NCI-H510A treated with DMSO at 0.1 percent for 48 hours (cell line): Measurements from ENCODE around the gene MPC2.
"Not testable (repeated sequence)": the region's sequence is repeated elsewhere in the genome, so short reads cannot be mapped to it uniquely, and the experiment has no call there.

Experiments
- DNase-seq: peaks from one replicate; lab custom pipeline; 2025; lab: John Stamatoyannopoulos, UW

MPC2 gene

GRCh38 chr1:167934426-167935215 is 2.3 kb downstream of the MPC2 start:
- DNase-seq, result peak; percentile 58

GRCh38 chr1:167933788-167934187 is 3.1 kb downstream of the MPC2 start:
- DNase-seq, result no peak

- DNase-seq, result no peak
Observed at GRCh38 chr1:167929725-167930124, 7.1 kb downstream of the MPC2 start.

- DNase-seq, result not testable (repeated sequence)
Observed at GRCh38 chr1:167928919-167929318, 8.0 kb downstream of the MPC2 start.

DNA sequence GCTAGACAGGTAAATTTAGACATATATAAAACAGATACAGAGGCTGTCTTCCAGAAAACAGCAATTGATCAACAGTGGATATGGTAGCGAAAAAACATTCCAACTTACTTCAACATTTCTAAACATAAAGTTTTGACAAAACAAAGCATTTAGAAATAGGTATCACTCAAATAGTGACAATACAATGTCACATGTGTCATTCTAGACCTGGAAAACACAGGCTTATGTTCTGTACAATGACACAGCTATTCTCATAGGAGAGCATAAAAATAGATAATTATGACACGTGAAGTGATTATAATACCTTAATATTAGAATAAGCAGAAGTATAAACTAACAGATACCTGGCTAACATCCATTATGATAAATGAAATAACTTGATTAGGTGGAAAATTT is 8.4 kb downstream of the MPC2 start:
- DNase-seq, result no peak

- no peak for DNase-seq
Observed at GRCh38 chr1:167927046-167927754, 9.7 kb downstream of the MPC2 start.

DNA sequence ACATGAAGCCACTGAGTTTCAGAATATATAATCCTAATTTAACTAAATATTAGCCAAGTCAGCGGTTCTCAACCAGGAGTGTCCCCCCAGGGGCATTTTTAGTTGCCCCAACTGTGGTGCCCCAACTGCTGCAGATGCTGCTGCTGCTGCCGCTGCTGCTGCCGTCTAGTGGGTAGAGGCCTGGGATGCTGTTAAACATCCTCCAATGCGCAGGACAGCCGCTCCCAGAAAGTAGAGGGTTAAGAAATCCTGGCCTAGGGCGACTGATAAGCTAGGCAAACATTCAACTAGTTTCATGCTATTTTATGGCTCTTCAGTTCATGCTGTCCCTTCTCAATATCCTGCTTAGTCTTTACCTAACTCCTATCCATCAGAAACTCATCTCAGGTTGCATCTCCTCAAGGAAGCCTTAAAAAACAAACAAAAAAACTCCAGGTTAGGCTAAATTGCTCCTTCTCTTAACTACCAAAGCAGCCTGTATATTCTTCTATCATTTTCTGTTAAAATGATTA is 10.3 kb downstream of the MPC2 start:
- DNase-seq, result peak; percentile 24

DNA sequence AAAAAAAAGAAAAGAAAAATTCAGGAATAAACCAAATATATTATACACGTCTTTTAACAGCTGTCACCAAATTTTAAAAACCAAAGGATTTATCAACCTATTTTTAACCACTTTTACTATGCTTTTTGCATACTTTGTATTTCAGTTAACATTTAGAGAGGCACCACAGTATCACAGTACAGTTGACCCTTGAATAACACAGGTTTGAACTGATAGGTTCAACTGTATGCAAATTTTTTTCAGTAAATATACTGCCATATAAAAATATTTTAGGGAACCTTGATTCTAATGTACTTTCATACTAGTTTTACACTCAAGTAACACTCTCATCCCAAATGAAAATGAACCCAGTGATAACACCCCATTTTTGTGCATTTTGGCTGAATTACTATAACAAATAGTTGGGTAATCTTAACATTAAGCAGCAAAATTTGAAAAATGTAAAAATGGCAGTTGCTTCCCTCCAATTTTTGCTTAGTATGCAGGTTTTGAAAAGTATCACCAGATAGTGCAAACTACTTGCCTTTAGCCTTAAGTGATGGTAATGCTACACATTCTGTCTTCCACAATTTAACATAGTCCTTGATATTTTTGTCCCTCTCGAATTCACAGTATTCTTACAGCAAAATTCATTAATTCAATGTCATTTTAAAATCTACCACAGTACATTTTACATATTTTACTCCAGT is 12.2 kb downstream of the MPC2 start:
- DNase-seq, result no peak

- DNase-seq, result no peak
Observed at GRCh38 chr1:167924102-167924501, 12.8 kb downstream of the MPC2 start.

DNA sequence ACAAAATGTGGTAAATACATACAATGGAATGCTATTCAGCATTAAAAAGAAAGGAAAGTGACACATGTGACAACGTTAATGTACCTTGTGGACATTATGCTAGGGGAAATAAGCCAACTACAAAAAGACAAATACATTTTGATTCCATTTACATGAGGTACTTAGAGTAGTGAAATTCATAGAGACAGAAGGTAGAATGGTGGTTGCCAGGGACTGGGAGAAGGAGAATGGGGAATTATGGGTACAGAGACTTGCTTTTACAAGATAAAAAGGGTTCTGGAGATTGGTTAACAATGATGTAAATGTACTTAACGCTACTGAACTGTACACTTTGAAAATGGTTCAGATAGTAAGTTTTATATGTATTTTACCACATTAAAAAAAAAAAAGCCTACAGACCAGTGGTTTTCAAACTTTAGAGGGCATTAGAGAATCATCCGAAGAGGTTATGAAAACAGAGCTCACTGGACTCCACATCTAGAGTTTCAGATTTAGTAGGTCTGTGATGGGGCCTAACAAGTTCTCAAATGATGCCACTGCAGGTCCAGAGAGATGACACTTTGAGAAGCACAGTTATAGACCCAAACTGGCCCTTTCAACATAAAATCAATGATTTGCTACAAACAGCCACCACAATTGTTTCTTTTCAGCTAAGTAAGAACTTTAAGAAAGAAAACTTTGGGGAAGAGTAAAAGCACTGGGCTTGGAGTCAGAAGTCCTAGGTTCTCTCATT is 13.4 kb downstream of the MPC2 start:
- DNase-seq, result no peak

GRCh38 chr1:167922611-167923074 is 14.2 kb downstream of the MPC2 start:
- DNase-seq, result no peak

DNA sequence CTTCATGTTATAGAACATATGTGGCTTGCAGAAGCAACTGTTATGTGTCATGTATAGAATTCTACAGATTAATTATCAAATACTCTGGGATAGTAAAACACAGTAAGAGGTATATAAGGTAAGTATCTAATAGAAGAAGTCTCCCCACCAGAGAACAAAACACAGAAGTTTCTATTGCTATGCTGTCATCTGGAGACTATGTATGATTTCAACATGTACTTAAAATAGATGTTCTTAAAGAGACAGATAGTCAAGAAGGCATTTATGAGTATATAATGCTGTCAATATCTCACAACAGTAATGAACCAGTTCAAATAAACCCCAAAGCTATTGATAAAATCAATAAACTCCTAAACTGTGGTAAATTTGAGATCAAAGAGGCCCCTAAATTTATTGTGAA is 14.8 kb downstream of the MPC2 start:
- DNase-seq, result no peak

GRCh38 chr1:167916766-167917511 is 19.9 kb downstream of the MPC2 start:
- no peak for DNase-seq

- DNase-seq, result no peak
Observed at GRCh38 chr1:167915569-167915968, 21.3 kb downstream of the MPC2 start.

DNA sequence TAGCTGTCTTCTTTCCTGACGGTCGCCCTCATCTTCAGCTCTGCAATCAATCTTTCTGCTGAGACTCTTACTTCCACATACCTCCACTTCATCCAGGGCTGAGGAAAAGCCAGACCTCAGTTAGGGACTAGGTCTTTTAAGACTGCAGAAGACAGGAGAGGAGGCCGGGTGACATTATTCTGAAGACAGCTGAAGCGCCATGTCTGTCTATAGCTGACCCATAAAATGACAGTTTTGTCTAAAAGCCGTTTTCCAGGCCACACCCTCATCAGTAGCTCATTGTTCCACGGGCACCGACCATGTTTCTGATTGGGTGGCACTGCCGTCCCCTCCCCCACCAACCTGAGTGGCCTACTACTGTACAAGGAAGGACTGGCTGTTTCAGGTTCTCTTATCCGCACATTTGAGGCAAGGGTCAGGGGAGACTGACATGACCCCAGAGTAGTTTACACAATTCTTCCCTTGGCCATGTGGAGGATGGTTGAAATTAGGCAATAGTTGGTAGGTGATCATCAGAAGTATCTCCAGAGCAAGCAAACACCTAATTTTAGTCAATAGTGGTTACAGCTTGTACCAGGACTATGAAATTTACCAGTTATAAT is 22.9 kb downstream of the MPC2 start, which contains the start of gene ADCY10:
ADCY10 (minus strand) TSS at position 240 of the 602 bp plus-strand sequence. CDS start 8,994 bp downstream, outside the sequence.
- no peak for DNase-seq

- DNase-seq, result no peak
Observed at GRCh38 chr1:167912294-167912693, 24.6 kb downstream of the MPC2 start.

DNA sequence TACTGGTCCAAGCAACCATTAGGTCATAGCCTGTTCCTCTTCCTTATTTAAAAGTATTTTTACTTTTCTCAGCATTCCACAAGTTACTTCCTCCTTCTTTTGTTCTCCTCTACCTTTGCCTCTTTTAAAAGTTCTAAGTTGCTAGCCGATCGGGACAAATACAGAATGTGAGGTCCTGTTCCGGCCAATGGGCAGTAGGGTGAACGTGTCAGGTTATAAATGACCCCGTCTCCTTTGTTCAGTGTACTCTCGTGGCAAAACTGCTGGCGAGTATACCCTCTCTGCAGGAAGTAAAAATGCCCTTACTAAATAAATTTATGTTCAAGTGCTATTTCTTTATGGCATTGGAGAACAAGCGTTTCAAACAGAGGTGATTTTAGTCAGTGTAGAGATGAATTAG is 25.5 kb downstream of the MPC2 start:
- no peak for DNase-seq

DNA sequence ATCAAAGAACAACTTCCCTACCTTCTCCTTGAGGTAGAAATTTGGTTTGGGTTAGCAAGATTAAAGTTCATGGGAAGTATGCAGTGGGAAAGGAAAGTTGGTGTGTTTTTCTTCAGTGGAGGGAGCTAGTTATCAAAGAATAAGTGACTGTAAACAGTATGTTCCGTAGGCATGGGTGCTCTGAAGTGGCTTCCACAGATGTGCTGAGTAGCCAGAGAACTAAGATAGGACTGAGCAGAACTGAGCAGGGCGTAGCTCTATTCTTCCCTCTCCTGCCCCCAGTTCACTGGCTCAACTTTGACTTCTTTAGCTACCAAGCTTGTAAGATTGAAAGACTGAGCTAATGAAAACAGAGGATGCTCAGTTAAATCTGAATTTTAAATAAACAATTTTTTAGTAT is 26.3 kb downstream of the MPC2 start:
- DNase-seq, result no peak

GRCh38 chr1:167909691-167910180 is 27.1 kb downstream of the MPC2 start:
- DNase-seq, result no peak

DNA sequence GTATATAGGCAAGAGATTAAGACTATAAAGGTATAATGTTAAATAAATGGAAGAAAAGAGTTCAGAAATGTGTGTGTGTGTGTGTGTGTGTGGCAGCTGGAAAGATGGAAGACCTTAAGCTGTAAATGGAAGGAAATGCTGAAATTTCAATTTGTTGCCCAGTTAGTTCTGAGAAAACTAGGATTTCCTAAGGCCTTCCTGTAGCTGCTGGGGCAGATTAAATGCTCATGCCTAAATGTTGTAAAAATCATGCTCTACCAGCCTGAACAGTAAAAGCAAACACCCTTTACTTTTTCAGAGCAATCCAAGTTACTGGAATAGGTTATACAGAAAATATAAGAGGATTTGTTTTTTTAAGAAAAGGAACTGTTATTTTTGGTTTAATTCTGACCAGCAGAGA is 31.2 kb downstream of the MPC2 start:
- no peak for DNase-seq
